Mesothelial cell of epicardium (in vitro differentiated cells): ENCODE measurements around the gene HNRNPLL. TPM values are rescaled to one million over a fixed set of nuclear protein-coding genes. Genes with fewer than 3 reads are reported as not detected.

Source experiments
- DNase-seq, 2 experiments: peaks; one replicate each; pipeline ENCODE4 v3.0.0; 2021; ENCODE audit warnings: low spot score in 2 of 2; ENCODE audit not compliant: unreplicated experiment in 2 of 2
- H3K27ac Mint-ChIP-seq: 2 replicates; pipeline ENCODE4 v1.8.0; 2021; ENCODE audit warnings: mixed read lengths
- H3K27me3 Mint-ChIP-seq: 2 replicates; pipeline ENCODE4 v1.8.0; 2021; ENCODE audit warnings: low read depth, mixed read lengths
- H3K36me3 Mint-ChIP-seq: 2 replicates; pipeline ENCODE4 v1.8.0; 2021; ENCODE audit warnings: mixed read lengths
- H3K4me1 Mint-ChIP-seq: 2 replicates; pipeline ENCODE4 v1.8.0; 2021; ENCODE audit warnings: mixed read lengths
- H3K4me3 Mint-ChIP-seq: 2 replicates; pipeline ENCODE4 v1.8.0; 2021; ENCODE audit warnings: mild to moderate bottlenecking, moderate library complexity, mixed read lengths
- H3K9me3 Mint-ChIP-seq: 2 replicates; pipeline ENCODE4 v1.8.0; 2021; ENCODE audit warnings: mixed read lengths
- CTCF ChIP-seq: fragments of 200-600 bp; sonication (generic); IDR thresholded peaks from one replicate; pipeline ENCODE4 v1.5.0; 2021; ENCODE audit warnings: antibody characterized with exemption; ENCODE audit not compliant: unreplicated experiment
- total RNA-seq: library from RNA; stranded (reverse); gene quantifications from 3 replicates; pipeline ENCODE4 v1.2.1, GENCODE V29; 2021

The HNRNPLL gene
- total RNA-seq, 1 donor from 2014 or later, result 80.7 TPM

- H3K9me3 Mint-ChIP-seq, result no peaks in the 10 kb centered on the region
- peaks cover 13% of the 10 kb centered on the region for H3K36me3 Mint-ChIP-seq
- no peak for TF ChIP-seq CTCF
- H3K27ac Mint-ChIP-seq, result no peak overlapping the region
- no peak for DNase-seq
- no peaks in the 10 kb centered on the region for H3K27me3 Mint-ChIP-seq
- H3K4me1 Mint-ChIP-seq, result peaks cover 13% of the 10 kb centered on the region
- no peak overlapping the region for H3K4me3 Mint-ChIP-seq
Measured at GRCh38 chr2:38574278-38574677, 28.4 kb downstream of the HNRNPLL start.

- no peaks in the 10 kb centered on the region for H3K9me3 Mint-ChIP-seq
- H3K4me3 Mint-ChIP-seq, result no peak overlapping the region
- no peak for DNase-seq
- peaks cover 16% of the 10 kb centered on the region for H3K36me3 Mint-ChIP-seq
- no peak for TF ChIP-seq CTCF
- H3K4me1 Mint-ChIP-seq, result peaks cover 10% of the 10 kb centered on the region
- no peaks in the 10 kb centered on the region for H3K27me3 Mint-ChIP-seq
- no peak overlapping the region for H3K27ac Mint-ChIP-seq
Measured at GRCh38 chr2:38572167-38572566, 30.6 kb downstream of the HNRNPLL start.

GRCh38 chr2:38571193-38571592 is 31.5 kb downstream of the HNRNPLL start:
- no peak for DNase-seq
- H3K36me3 Mint-ChIP-seq, result peaks cover 15% of the 10 kb centered on the region
- H3K4me1 Mint-ChIP-seq, result peaks cover 10% of the 10 kb centered on the region
- H3K4me3 Mint-ChIP-seq, result no peak overlapping the region
- no peaks in the 10 kb centered on the region for H3K9me3 Mint-ChIP-seq
- H3K27me3 Mint-ChIP-seq, result no peaks in the 10 kb centered on the region
- H3K27ac Mint-ChIP-seq, result no peak overlapping the region
- no peak for TF ChIP-seq CTCF

- Mint-ChIP-seq H3K4me3 (no peak overlapping the region), H3K27me3 (no peaks in the 10 kb centered on the region), H3K9me3 (no peaks in the 10 kb centered on the region), H3K36me3 (peaks cover 24% of the 10 kb centered on the region), H3K27ac (no peak overlapping the region), H3K4me1 (peaks cover 4% of the 10 kb centered on the region)
- DNase-seq, result no peak
- TF ChIP-seq CTCF, result no peak
Measured at GRCh38 chr2:38568724-38569436, 33.8 kb downstream of the HNRNPLL start.

- DNase-seq, result no peak
- peaks cover 7% of the 10 kb centered on the region for H3K4me1 Mint-ChIP-seq
- H3K9me3 Mint-ChIP-seq, result no peaks in the 10 kb centered on the region
- H3K27ac Mint-ChIP-seq, result no peak overlapping the region
- no peak overlapping the region for H3K4me3 Mint-ChIP-seq
- H3K27me3 Mint-ChIP-seq, result no peaks in the 10 kb centered on the region
- peaks cover 26% of the 10 kb centered on the region for H3K36me3 Mint-ChIP-seq
- TF ChIP-seq CTCF, result no peak
Measured at GRCh38 chr2:38565333-38565732, 37.4 kb downstream of the HNRNPLL start.
